Measurements from ENCODE around the gene HNRNPAB.
A peak's percentile ranks its signal among the peaks of the same experiment; 100 is the strongest.
"Not testable (repeated sequence)": the region's sequence is repeated elsewhere in the genome, so short reads cannot be mapped to it uniquely, and the experiment has no call there.

HNRNPAB gene

DNA sequence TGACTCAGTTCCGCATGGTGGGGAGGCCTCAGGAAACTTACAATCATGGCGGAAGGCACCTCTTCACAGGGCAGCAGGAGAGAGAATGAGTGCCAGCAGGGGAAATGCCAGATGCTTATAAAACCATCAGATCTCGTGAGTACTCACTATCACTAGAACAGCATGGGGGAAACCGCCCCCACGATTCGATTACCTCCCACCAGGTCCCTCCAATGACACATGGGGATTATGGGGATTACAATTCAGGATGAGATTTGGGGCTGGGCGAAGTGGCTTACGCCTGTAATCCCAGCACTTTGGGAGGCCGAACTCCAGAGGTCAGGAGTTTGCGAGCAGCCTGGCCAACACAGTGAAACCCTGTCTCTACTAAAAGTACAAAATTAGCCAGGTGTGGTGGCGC is 6.2 kb upstream of the HNRNPAB start:
- DNase-seq = not testable (repeated sequence)

DNA sequence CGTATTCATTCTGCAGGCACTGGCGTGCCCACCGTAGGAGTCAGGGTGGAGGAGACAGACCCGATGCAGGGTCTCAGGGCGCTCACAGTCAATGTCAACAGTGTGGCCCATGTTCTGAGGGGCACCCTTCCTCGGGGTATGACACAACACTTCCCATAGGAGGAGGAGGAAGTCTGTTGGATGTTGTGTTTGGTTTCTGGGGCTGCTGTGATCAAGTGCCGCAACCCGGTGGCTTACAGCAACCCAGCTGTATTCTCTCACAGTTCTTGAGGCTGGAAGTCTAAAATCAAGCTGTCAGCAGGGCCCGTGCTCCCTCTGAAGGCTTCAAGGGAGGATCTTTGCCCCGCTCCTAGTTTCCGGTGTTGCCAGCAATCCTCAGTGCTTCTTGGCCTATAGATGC is 5.6 kb upstream of the HNRNPAB start:
- no peak for DNase-seq

DNA sequence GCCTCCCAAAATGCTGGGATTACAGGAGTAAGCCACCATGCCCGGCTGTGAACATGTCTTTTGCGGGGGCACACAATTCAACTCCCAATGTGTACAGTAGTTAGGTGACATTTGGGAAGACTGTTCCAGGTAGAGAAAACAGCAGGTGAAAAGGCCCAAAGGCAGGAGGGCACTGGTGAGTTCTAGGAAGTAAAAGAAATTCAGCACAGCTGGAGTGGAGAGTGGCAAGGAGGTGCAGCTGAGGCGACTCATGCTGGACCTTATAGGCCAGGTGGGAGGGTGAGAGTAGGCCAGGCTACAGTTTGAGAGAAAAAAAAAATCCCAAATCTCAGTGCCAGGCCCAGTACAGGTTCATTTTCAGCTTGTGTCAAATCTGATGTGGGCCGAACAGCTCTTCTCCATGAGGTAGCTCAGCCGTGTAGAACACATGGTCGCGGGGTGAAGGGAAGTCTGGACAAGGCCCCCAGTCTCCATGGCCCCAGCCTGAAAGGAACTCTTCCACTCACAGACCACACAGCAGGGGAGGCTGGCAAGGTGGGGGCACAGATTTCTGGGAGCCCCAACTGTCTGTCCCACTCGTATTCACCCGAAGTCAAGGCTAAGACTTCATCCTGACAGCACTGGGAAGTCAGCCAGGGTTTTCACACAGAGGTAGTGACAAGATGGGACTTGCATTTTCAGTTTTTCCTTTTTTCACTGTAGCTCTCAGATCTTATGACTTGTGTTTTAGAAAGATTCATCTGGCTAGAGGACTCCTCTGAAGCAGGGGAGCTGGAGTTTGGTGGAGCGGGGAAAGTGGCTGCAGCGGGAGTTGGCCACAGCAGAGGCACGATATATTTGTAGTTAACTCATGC is 4.5 kb upstream of the HNRNPAB start:
- DNase-seq = no peak

DNA sequence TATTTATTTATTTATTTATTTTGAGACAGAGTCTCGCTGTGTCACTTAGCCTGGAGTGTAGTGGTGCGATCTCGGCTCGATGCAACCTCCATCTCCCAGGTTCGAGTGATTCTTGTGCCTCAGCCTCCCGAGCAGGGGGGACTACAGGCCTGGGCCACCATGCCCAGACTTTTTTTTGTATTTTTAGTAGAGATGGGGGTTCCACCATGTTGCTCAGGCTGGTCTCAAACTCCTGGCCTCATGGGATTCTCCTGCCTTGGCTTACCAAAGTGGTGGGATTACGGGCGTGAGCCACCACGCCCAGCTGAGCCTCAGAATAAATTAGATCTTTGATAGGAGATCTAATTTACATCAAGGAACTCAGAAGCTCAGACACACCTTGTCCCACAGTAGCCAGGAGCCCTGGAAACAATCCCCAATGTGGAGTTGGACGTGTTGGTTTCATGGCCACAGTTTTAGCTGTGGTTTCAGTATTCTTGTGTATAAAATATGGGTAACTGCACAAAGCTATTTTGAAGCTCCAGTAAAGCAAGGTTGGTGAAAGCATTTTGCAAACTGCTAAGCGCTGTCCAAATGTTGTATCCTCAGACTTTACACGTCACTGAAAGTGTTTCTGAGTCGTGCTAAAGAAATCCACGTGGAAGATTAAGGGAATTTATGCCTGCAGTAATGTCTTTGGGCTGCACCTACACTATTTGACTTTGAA is 3.0 kb upstream of the HNRNPAB start:
- DNase-seq = no peak

DNA sequence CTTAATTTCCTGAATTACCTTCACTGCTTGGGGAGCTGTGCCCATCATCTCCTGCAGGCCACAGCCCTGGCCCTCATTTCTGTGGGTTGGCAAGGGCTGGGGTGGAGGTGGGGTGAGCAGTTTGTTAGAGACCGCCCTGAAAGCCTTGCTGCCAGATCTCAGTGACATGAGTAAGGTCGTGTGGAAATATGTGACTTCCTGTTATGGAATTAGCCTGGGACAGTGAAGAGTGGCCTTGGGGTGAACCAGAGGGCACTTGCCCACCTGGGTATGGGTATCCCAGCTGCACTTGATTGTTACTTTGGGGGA is 2.5 kb upstream of the HNRNPAB start:
- DNase-seq = no peak

DNA sequence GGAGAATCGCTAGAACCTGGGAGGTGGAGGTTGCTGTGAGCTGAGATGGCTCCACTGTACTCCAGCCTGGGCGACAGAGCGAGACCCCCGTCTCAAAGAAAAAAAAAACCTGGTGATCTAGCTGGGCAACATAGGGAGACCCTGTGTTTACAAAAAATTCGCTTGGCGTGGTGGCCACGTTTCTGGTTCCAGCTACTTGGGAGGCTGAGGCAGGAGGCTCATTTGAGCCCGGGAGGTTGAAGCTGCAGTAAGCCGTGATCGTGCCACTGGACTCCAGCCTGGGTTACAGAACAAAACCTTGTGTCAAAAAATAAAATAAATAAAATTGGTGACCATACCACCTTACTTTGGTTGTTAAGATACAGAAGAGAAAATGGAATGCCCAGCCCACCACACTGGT is 1.8 kb upstream of the HNRNPAB start:
- no peak for DNase-seq

DNA sequence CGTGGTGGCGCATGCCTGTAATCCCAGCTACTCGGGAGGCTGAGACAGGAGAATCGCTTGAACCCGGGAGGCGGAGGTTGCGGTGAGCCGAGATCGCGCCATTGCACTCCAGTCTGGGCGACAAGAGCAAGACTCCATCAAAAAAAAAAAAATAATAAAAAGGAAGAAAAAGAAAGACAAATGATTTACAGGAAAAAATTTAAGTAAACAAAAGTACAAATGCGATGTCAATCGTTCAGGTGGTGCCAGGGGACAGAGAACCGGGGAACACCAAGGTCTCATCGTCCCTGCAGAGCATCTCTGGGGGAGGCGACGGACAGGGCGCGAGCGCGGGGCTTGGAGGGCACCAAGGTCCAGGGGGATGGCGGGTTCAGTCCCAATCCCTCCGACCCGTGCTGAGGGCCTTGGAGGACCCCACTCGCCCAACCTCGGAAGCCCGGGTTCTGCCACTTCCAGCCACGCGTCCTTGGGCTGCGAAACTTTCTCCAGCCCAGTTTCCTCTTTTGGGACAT is 607 bp upstream of the HNRNPAB start:
- no peak for DNase-seq

DNA sequence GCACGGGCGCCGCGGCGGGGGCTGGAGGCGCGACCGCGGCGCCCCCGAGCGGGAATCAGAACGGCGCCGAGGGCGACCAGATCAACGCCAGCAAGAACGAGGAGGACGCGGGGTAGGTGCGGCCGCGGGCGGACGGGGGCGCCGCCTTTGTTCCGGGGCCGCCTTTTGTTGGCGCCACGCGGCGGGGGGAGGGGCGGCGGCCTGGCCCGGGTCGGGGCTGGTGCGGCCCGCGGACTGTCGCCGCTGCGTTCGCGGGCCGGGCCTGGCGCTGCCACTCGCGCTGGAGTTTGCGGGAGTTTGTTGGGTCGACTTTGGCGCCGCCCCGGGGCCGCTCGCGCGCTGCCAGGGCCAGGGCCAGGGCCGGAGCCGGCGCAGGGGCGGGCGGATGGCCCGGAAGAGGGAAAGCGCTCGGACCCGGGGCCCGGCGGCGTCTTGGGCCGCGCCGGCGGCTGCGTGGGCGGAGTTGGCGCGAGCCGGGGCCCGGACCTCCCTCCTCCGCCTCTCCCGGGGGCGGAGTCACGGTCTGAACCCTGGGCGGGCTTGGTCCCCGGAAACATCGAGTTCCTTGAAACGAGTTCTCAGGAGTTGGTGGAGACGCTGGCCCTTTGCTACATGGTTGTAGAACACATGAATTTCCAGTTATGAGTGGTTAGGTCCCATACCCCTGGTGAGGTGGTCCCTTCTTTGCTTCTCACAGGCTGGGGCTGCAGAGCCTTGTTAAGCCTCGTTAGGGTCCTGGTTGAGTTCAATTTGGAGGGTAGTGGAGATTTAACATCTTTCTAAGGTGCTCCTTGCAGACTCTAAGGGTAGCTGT is 809 bp downstream of the HNRNPAB start:
- DNase-seq = peak in 1 of 2 experiments; percentile 41

DNA sequence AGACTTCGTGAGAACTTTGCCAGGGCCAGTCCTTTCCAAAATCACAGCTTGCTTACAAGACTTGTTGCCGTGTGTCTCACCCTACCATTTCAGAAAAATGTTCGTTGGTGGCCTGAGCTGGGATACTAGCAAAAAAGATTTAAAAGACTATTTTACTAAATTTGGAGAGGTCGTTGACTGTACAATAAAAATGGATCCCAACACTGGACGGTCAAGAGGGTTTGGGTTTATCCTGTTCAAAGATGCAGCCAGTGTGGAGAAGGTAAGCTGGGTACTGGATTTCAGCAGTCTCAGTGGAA is 1.4 kb downstream of the HNRNPAB start:
- no peak for DNase-seq

DNA sequence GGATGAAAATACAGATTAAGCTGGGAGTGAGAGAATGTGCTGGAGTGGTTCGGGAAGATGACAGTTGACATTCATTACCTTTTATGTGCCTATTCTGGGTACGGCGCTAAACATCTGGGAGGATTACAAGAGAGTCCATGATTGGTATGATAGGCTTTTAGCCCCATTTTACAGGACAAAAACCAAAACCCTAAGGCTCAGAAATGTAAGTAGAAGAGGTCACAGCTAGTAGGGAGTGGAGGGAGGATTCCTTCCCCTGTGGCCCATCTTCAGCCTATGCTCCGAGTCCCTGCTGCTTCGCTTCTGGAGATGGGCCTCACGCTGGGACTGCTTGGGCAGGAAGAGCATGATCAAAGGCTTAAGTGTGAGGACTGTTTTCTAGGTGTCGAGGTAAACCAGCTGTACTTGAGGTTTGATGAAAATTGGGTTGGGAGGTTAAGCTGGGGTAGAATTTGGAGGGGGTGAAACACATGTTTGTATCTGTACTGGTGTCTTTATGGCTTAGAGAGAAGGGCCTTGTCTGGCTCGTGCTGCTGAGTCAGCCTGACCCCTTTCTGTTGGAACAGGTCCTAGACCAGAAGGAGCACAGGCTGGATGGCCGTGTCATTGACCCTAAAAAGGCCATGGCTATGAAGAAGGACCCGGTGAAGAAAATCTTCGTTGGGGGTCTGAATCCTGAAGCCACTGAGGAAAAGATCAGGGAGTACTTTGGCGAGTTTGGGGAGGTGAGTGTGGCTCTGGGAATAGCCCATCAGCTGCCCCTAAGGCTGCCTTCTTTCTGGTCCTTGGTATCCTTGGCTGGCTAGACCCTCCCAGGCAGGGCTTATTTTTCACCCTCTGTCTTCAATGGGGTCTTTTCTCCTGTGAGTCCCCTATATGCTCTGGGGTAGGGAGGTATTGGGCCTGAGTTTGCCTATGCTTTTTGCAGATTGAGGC is 2.1 kb downstream of the HNRNPAB start:
- no peak for DNase-seq

DNA sequence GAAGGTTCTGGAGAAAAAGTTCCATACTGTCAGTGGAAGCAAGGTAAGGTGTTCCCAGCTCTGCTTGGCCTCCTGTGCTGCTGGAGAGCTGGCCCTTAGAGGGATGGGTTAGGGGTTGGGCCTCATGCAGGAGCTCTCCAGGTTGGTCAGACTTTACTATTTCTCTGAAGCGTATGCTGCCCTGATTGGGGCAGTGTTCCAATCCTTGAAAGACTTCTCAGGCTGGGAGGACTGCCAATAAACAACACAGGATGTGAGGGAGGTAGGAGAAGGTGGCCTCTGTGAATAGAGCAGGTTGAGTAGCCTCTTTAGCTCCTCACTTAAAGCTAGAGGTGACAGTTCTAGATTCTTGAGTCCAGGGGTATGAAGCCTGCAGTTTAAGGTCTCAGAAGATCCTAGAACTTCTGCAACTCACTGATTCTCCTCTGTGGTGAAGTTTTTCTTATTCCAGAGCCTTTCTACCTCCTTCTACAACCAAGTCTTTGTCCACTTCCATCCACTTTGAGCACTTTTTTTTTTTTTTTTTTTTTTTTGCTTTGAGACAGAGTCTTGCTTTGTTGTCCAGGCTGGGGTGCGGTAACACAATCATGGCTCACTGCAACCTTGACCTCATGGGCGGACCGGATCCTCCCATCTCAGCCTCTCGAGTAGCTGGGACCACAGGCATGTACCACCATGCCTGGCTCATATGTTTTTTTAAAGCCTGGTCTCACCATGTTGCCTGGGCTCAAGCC is 3.0 kb downstream of the HNRNPAB start:
- DNase-seq = no peak

DNA sequence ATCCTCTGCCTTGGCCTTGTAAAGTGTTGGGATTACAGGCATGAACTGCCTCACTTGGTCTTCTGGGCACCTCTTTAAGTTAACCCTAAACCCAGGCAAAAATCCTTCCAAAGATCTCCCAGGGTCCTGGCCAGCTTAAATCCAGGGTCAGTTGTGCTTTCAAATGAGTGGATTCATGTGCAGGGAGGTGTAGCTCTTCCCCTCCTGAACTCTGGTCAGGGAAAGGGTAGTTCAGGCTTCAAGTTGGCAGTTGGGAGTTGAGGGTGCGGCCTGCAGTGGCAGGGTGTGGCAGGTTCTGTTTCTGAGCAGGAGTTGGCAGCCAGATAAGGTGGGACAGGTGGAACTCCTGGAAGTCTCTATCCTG is 3.6 kb downstream of the HNRNPAB start:
- no peak for DNase-seq

DNA sequence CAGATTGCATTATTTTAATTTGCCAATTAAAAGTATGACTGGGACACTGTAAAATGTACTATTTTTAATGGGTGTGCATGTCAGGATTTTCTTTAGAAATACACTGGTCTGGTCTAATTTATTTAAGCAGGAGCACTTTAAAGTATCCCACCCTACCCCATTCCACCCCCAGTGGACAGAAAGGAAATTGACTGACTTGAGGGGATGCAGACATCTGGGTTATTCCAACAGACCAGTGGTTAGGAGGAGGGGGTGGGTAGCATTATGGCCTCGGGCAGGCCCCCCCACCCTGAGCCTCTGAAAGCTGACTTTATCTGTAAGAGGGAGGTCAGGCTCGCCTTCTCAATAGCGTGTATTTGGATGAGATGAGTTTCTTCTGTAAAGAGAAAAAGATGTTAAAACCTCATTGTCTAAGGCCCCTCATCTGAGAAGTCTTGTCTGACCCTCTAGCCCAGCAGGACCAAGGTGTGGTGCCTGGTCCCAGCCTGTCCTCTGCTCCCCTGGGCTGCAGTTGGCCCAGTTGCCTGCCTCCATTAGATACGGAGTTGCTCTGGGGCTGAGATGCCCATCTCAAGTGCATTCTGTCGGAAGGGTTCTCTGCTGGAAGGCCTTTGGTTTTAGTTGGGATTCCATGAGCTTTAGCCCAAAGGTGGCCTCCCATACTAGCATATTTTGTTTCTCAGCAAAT is 4.4 kb downstream of the HNRNPAB start:
- DNase-seq = no peak

DNA sequence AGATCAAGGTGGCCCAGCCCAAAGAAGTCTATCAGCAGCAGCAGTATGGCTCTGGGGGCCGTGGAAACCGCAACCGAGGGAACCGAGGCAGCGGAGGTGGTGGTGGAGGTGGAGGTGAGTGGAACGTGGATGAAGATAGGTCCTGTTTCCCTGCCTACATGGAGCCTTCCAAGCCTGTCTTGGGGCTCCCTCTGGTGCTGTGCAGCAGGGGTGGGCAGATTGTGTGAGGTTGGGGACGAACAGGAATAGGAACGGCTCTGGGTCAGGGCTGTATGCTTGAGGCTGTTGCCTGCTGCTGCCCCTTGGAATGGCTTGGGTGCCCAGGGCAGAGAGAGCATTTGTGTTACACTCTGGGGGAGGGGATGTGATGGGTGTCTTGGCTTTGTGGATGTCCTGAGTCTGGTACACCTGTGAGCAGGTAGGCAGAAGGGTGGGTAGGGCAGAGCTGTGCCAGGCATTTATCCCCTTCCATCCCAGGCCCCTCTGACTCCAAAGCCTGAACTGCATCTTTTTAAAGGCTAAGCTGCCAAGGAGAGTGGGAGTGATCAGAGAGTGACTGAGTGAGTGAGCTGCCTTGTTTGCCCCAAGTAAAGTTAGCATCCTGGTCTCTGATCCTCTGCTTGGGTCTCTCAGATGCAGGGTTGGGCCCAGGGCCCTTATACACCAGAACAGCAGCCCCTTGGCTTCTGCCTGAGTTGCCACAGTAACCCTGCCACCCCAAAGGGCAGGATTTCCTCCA is 5.2 kb downstream of the HNRNPAB start:
- no peak for DNase-seq

DNA sequence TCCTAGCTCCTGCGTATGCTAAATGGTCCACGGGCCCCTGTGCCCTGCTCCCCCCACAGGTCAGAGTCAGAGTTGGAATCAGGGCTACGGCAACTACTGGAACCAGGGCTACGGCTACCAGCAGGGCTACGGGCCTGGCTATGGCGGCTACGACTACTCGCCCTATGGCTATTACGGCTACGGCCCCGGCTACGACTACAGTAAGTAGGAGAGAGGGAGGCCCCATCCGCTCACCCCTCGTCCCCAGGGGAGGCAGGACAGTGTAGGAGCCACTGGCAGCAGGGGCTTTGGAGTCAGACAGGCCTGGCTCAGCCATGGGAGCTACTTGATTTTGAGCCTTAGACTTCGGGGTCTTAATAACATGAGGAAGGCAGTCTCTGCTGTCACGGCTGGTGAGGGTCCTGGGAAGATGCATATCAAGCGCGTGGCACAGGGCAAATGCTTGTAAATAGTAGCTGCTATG is 5.8 kb downstream of the HNRNPAB start:
- DNase-seq = no peak

DNA sequence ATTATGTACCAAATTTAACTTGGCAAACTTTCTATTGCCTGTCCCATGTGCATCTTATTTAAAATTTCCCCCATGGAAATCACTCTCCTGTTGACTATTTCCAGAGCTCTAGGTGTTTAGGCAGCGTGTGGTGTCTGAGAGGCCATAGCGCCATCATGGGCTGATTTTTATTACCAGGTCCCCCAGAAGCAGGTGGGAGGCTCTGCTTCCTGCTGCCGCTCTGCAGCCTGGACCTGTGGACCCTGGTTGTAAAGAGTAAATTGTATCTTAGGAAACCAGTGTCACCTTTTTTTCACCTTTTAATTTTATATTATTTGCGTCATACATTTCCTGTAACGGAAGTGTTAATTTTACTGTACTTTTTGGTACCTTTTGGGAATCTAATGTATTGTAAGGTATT is 6.4 kb downstream of the HNRNPAB start:
- DNase-seq = no peak

DNA sequence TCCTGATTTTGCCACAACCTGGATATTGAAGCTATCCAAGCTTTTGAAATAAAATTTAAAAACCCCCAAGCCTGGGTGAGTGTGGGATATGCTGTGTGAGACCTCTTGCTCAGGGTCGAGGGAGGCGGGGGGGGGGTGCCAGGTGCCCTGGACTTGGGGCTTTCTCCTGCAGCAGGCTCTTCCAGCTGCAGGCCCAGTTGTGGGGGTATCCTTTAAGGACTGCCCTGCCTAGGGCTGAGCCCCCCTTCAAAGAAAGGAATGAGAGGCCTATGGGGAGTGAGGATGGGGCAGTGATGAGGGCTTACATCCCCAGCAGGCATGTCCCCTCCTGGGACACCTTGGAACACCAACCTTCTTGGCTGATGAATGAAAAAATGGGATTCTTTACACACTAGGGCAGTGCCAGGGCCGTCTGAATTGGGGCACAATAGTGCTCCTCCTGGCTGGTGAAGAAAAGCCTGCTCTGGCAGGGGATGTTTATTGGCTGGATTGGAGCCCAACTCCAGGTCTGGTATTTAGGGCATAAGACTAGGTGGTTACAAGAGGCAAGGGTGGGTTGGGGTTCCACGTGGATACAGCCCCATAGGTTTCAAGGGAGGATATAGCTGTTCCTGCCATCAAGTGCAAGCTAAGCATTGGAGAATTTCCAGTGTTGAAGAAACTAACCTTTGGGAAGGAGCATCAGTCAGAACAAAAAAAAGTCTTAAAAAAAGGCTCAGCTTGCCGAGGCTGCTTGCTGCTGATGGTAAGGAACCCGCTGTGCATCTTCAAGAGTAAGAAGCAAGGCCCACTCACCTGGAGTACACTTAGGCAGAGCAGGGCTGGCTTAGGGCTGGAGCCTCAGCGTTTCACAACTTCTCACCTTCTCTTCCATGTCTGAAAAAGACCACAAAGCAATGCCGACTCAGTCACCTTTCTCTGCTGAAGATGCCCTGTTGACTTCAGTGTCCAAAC is 7.0 kb downstream of the HNRNPAB start:
- no peak for DNase-seq

DNA sequence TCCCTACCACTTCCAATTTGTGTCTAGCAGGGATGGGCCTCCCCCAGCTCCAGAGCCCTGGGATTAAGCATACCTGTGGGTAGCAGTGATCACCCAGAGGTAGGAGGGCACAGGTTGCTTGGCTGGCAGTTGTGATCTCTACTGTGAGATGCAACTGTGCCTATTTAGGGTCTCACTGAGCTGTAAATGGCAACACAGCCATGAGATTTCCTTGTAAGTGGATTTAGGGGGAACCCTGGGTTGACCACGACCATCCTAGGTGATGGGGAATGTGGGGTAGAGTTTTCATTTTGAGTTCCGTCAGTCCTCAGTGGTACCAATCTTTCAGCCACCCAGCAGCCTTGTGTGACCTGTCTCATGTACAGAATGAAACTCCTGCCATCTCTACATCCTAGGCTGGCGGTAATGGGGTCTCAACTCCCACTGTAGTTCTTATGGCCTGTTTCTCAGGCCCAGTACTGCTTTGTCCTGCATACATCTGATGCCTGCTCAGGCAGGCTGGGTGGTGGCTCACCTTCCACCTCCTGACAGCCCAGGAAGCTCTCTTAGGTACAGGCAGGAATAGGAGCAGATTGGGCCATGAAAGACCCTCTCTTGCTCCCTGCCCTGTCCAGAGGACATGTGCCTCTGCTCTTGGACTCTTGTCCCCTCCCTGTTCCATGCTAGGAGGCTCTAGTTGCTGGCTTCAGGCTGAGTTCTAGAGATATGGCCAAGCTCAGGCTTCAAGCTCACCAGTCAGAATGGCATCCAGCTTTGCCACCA is 8.1 kb downstream of the HNRNPAB start:
- no peak for DNase-seq
